Caco-2 (cell line): ENCODE data around the gene ZCCHC7. TPM values are rescaled to one million over a fixed set of nuclear protein-coding genes. Genes with fewer than 3 reads are reported as not detected.

Source experiments
- BruUV-seq: library from RNA; stranded (reverse); fragments of 400-500 nt; replicated peaks from 2 replicates; lab custom pipeline; 2021; lab: Mats Ljungman, UMichigan
- CTCF ChIA-PET: fragments of 300-600 bp; sonication (Branson Sonifier 250); formaldehyde crosslinking; loops from one replicate; lab custom pipeline; 2022; ENCODE audit warnings: antibody characterized with exemption; lab: Charles Lee
- POLR2A ChIA-PET: fragments of 300-600 bp; sonication (Branson Sonifier 250); formaldehyde crosslinking; loops from one replicate; lab custom pipeline; 2022; ENCODE audit warnings: antibody characterized with exemption; lab: Charles Lee
- DNase-seq, 2 experiments: peaks; one replicate each; pipeline versions ENCODE4 v3.0.0 to v3.0.0-alpha.2; 2020 to 2022
- H3K27me3 ChIP-seq: replicated peaks from 2 replicates; pipeline ENCODE4 v1.6.0; 2011; ENCODE audit warnings: low read length; ENCODE audit not compliant: control insufficient read depth, insufficient read depth
- H3K36me3 ChIP-seq: 2 replicates; pipeline ENCODE4 v1.5.1; 2011; ENCODE audit warnings: low read length; ENCODE audit not compliant: control insufficient read depth, insufficient read depth
- H3K4me1 ChIP-seq: fragments of 250-450 bp; sonication (Bioruptor Pico); 2 replicates; pipeline ENCODE4 v1.5.1; 2020; ENCODE audit warnings: mild to moderate bottlenecking
- H3K4me3 ChIP-seq: 2 replicates; pipeline ENCODE4 v1.5.1; 2011; ENCODE audit warnings: low read depth, mild to moderate bottlenecking, control low read depth, low read length
- H3K9me3 ChIP-seq: fragments of 250-450 bp; sonication (Bioruptor Pico); 2 replicates; pipeline ENCODE4 v1.5.1; 2020; ENCODE audit warnings: mild to moderate bottlenecking, moderate library complexity
- H3K27ac Mint-ChIP-seq: one replicate; pipeline ENCODE4 v1.8.0; 2022; ENCODE audit warnings: mixed read lengths; ENCODE audit not compliant: unreplicated experiment
- H3K27me3 Mint-ChIP-seq: one replicate; pipeline ENCODE4 v1.8.0; 2022; ENCODE audit warnings: mixed read lengths; ENCODE audit not compliant: insufficient read depth, unreplicated experiment
- H3K36me3 Mint-ChIP-seq: one replicate; pipeline ENCODE4 v1.8.0; 2022; ENCODE audit warnings: mild to moderate bottlenecking, mixed read lengths; ENCODE audit not compliant: insufficient read depth, unreplicated experiment
- H3K4me1 Mint-ChIP-seq: one replicate; pipeline ENCODE4 v1.8.0; 2022; ENCODE audit warnings: low read depth, mixed read lengths; ENCODE audit not compliant: unreplicated experiment
- H3K4me3 Mint-ChIP-seq: one replicate; pipeline ENCODE4 v1.8.0; 2022; ENCODE audit warnings: mild to moderate bottlenecking, moderate library complexity, mixed read lengths; ENCODE audit not compliant: unreplicated experiment
- H3K9me3 Mint-ChIP-seq: one replicate; pipeline ENCODE4 v1.8.0; 2022; ENCODE audit warnings: mixed read lengths; ENCODE audit not compliant: unreplicated experiment
- CTCF ChIP-seq, 2 experiments: fragments of 200-600 bp in 1 of 2; IDR thresholded peaks; 1 replicate in 1 of 2; 2 replicates in 1 of 2; pipeline versions ENCODE4 v1.5.1 to v1.8.0; 2011 to 2022; ENCODE audit warnings: antibody characterized with exemption in 1 of 2, control low read depth in 1 of 2, inconsistent platforms in 1 of 2, low read depth in 1 of 2, low read length in 1 of 2, mild to moderate bottlenecking in 1 of 2, moderate library complexity in 1 of 2; ENCODE audit not compliant: insufficient read depth in 1 of 2, severe bottlenecking in 1 of 2, unreplicated experiment in 1 of 2
- intact Hi-C: fragments of 100-400 bp; cut with micrococcal nuclease; formaldehyde crosslinking; loops from one replicate; pipeline ENCODE4 v1.10.0; 2022; ENCODE audit not compliant: unreplicated experiment
- total RNA-seq: library from RNA; stranded (reverse); gene quantifications from 2 replicates; pipeline ENCODE4 v1.2.3, GENCODE V29; 2022

ZCCHC7 gene
- total RNA-seq, 1 experiment from 2014 or later = 22.0 TPM

GRCh38 chr9:37150415-37150814 is 30.0 kb downstream of the ZCCHC7 start:
- H3K4me3 ChIP-seq = no peak overlapping the region
- no peaks in the 10 kb centered on the region for H3K36me3 ChIP-seq
- H3K4me1 ChIP-seq = no peaks in the 10 kb centered on the region
- ChIA-PET CTCF (no interaction called here), POLR2A (interaction anchor here (0.6 to 0.8 kb wide), 2 partner anchors 27 to 305 kb away, joined by 3 to 5 read pairs; no protein-coding TSS in a partner anchor)
- H3K27me3 Mint-ChIP-seq = no peaks in the 10 kb centered on the region
- no peaks in the 10 kb centered on the region for H3K9me3 Mint-ChIP-seq
- H3K9me3 ChIP-seq = no peaks in the 10 kb centered on the region
- H3K4me3 Mint-ChIP-seq = no peak overlapping the region
- peaks cover 11% of the 10 kb centered on the region for H3K36me3 Mint-ChIP-seq
- BruUV-seq = no TSS peak
- intact Hi-C loops = no loop called here
- no peak overlapping the region for H3K27ac Mint-ChIP-seq
- no peak for DNase-seq
- H3K4me1 Mint-ChIP-seq = no peaks in the 10 kb centered on the region
- no peaks in the 10 kb centered on the region for H3K27me3 ChIP-seq
- no peak for TF ChIP-seq CTCF (IDR thresholded peaks at IDR 0.05; ENCODE audit: insufficient read depth in 1 of 2, low read depth in 1 of 2, low read length in 1 of 2, severe bottlenecking in 1 of 2, unreplicated experiment in 1 of 2)

GRCh38 chr9:37151812-37152211 is 31.4 kb downstream of the ZCCHC7 start:
- no peak overlapping the region for H3K4me3 Mint-ChIP-seq
- H3K9me3 ChIP-seq = no peaks in the 10 kb centered on the region
- BruUV-seq = no TSS peak
- no peak overlapping the region for H3K27ac Mint-ChIP-seq
- no peaks in the 10 kb centered on the region for H3K9me3 Mint-ChIP-seq
- intact Hi-C loops = no loop called here
- H3K27me3 ChIP-seq = no peaks in the 10 kb centered on the region
- ChIA-PET POLR2A (no interaction called here), CTCF (no interaction called here)
- no peak for DNase-seq
- H3K36me3 Mint-ChIP-seq = peaks cover 11% of the 10 kb centered on the region
- no peaks in the 10 kb centered on the region for H3K4me1 ChIP-seq
- no peaks in the 10 kb centered on the region for H3K4me1 Mint-ChIP-seq
- TF ChIP-seq CTCF (IDR thresholded peaks at IDR 0.05; ENCODE audit: insufficient read depth in 1 of 2, low read depth in 1 of 2, low read length in 1 of 2, severe bottlenecking in 1 of 2, unreplicated experiment in 1 of 2) = no peak
- H3K4me3 ChIP-seq = no peak overlapping the region
- H3K36me3 ChIP-seq = no peaks in the 10 kb centered on the region
- H3K27me3 Mint-ChIP-seq = no peaks in the 10 kb centered on the region

GRCh38 chr9:37152365-37152764 is 32.0 kb downstream of the ZCCHC7 start:
- Histone ChIP-seq H3K27me3 (no peaks in the 10 kb centered on the region), H3K4me3 (no peak overlapping the region), H3K36me3 (no peaks in the 10 kb centered on the region), H3K9me3 (no peaks in the 10 kb centered on the region), H3K4me1 (no peaks in the 10 kb centered on the region)
- CTCF ChIA-PET = no interaction called here
- no peak for DNase-seq
- peaks cover 11% of the 10 kb centered on the region for H3K36me3 Mint-ChIP-seq
- no peak for TF ChIP-seq CTCF (IDR thresholded peaks at IDR 0.05; ENCODE audit: insufficient read depth in 1 of 2, low read depth in 1 of 2, low read length in 1 of 2, severe bottlenecking in 1 of 2, unreplicated experiment in 1 of 2)
- intact Hi-C loops = no loop called here
- no peaks in the 10 kb centered on the region for H3K9me3 Mint-ChIP-seq
- H3K27ac Mint-ChIP-seq = no peak overlapping the region
- no peak overlapping the region for H3K4me3 Mint-ChIP-seq
- no peaks in the 10 kb centered on the region for H3K27me3 Mint-ChIP-seq
- BruUV-seq = no TSS peak
- no peaks in the 10 kb centered on the region for H3K4me1 Mint-ChIP-seq
- POLR2A ChIA-PET = no interaction called here
